Activated naive CD8-positive, alpha-beta T cell treated with anti-CD3 and anti-CD28 coated beads, Interleukin-2, amount 50 U/mL, for 24 hours (primary cell): Measurements from ENCODE around the gene CARD8.
"Not testable (repeated sequence)": the region's sequence is repeated elsewhere in the genome, so short reads cannot be mapped to it uniquely, and the experiment has no call there.

Source experiments
- ATAC-seq: fragments of 150-1000 bp; cut with Tn5 transposase; one replicate; pipeline ENCODE4 v1.10.0; 2021
- DNase-seq: peaks from one replicate; pipeline ENCODE4 v3.0.0; 2021
- H3K27ac Mint-ChIP-seq: one replicate; pipeline ENCODE4 v1.8.0; 2021; ENCODE audit warnings: mild to moderate bottlenecking, mixed read lengths
- H3K27me3 Mint-ChIP-seq: one replicate; pipeline ENCODE4 v1.8.0; 2021; ENCODE audit warnings: mixed read lengths
- H3K36me3 Mint-ChIP-seq: one replicate; pipeline ENCODE4 v1.8.0; 2021; ENCODE audit warnings: low read depth, mixed read lengths
- H3K4me1 Mint-ChIP-seq: one replicate; pipeline ENCODE4 v1.8.0; 2021; ENCODE audit warnings: mixed read lengths
- H3K4me3 Mint-ChIP-seq: one replicate; pipeline ENCODE4 v1.8.0; 2021; ENCODE audit warnings: mild to moderate bottlenecking, moderate library complexity, mixed read lengths
- H3K9me3 Mint-ChIP-seq: one replicate; pipeline ENCODE4 v1.8.0; 2021; ENCODE audit warnings: mixed read lengths

Gene CARD8

GRCh38 chr19:48249502-48250014 is 6.2 kb downstream of the CARD8 start:
- peaks cover 47% of the 10 kb centered on the region for H3K36me3 Mint-ChIP-seq
- ATAC-seq (peak; percentile 87), DNase-seq (peak; percentile 78)
- peak overlapping the region; percentile 91 for H3K4me3 Mint-ChIP-seq
- H3K27ac Mint-ChIP-seq, result peak overlapping the region; percentile 98
- H3K27me3 Mint-ChIP-seq, result no peaks in the 10 kb centered on the region
- peaks cover 85% of the 10 kb centered on the region for H3K4me1 Mint-ChIP-seq
- H3K9me3 Mint-ChIP-seq, result no peaks in the 10 kb centered on the region

DNA sequence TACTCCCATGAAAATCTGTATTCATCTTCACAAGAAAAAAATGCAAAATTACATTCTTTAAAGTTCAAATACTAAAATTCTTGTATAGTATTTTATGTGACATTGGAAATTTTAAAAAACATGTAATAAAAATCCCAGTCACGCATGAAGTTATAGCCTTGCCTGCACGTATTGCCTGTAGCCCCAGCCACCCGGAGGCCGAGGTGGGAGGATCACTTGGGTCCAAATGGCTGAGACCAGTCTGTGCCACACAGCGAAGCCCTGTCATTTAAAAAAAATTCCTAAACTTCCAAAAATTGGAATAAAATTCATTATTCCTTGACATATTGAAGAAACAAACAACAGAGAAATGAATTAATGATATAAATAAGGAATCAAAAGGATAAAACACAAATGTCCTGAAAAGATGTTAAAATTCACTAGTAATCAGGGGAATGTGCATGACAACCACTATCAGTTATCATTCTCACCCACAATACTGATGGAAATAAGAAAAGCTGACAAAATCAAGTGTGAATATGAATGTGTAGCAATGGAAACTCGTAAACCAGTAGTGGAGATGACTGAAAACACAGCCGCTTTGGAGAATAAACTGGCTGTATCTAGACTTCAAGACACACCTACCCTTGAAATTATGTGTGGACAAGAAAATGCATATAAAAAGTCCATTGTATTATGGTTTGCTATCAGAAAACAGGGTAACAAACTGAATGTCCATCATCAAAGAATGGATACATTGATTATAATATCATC is 7.5 kb downstream of the CARD8 start:
- H3K36me3 Mint-ChIP-seq, result peaks cover 43% of the 10 kb centered on the region
- no peak for DNase-seq
- peak; percentile 43 for ATAC-seq

GRCh38 chr19:48247212-48247611 is 8.5 kb downstream of the CARD8 start:
- H3K27ac Mint-ChIP-seq, result peak overlapping the region; percentile 1

More for the DNA sequence above, 7.5 kb downstream of the CARD8 start:
- Mint-ChIP-seq H3K4me1 (peaks cover 78% of the 10 kb centered on the region), H3K27me3 (no peaks in the 10 kb centered on the region), H3K4me3 (peak overlapping the region; percentile 91), H3K9me3 (no peaks in the 10 kb centered on the region), H3K27ac (peak overlapping the region; percentile 98)

DNA sequence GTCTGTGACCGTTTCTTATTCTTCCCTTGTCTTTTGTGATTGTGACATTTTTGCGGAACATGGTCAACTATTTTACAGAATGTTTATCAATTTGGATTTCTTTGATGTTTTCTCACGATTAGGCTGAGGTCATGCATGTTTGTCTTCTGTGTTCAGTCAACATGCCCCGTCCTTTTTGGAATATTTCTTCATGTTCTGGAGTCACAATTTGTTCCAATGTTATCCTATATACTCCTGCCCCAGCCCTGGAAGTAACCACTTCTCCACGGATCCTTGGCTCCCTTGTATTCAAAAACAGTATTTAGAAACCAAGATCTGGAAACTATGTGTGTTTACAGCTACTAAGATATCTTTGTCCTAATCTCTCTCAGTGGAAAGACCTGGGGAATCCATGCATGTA is 9.6 kb downstream of the CARD8 start:
- Mint-ChIP-seq H3K4me3 (no peak overlapping the region), H3K4me1 (peaks cover 71% of the 10 kb centered on the region)
- ATAC-seq, result no peak

More at GRCh38 chr19:48247212-48247611, 8.5 kb downstream of the CARD8 start:
- no peak for DNase-seq
- Mint-ChIP-seq H3K9me3 (no peaks in the 10 kb centered on the region), H3K4me1 (peaks cover 73% of the 10 kb centered on the region), H3K27me3 (no peaks in the 10 kb centered on the region), H3K4me3 (peak overlapping the region; percentile 24), H3K36me3 (peaks cover 47% of the 10 kb centered on the region)
- ATAC-seq, result no peak

GRCh38 chr19:48244281-48244680 is 11.4 kb downstream of the CARD8 start:
- H3K36me3 Mint-ChIP-seq, result peaks cover 65% of the 10 kb centered on the region
- H3K27ac Mint-ChIP-seq, result peak overlapping the region; percentile 84
- H3K9me3 Mint-ChIP-seq, result no peaks in the 10 kb centered on the region
- peaks cover 65% of the 10 kb centered on the region for H3K4me1 Mint-ChIP-seq
- H3K27me3 Mint-ChIP-seq, result no peaks in the 10 kb centered on the region
- DNase-seq, result peak; percentile 41
- peak; percentile 89 for ATAC-seq
- H3K4me3 Mint-ChIP-seq, result peak overlapping the region; percentile 78

More for the DNA sequence above, 9.6 kb downstream of the CARD8 start:
- Mint-ChIP-seq H3K36me3 (peaks cover 52% of the 10 kb centered on the region), H3K27me3 (no peaks in the 10 kb centered on the region), H3K9me3 (no peaks in the 10 kb centered on the region), H3K27ac (peak overlapping the region; percentile 1)
- DNase-seq, result no peak

GRCh38 chr19:48241771-48242170 is 13.9 kb downstream of the CARD8 start:
- Mint-ChIP-seq H3K27ac (peak overlapping the region; percentile 10), H3K36me3 (peaks cover 66% of the 10 kb centered on the region), H3K4me1 (peaks cover 54% of the 10 kb centered on the region)
- H3K27me3 Mint-ChIP-seq, DNase-seq, ATAC-seq, H3K9me3 Mint-ChIP-seq, H3K4me3 Mint-ChIP-seq: not testable (repeated sequence)

- H3K36me3 Mint-ChIP-seq, result peaks cover 61% of the 10 kb centered on the region
- no peaks in the 10 kb centered on the region for H3K9me3 Mint-ChIP-seq
- no peaks in the 10 kb centered on the region for H3K27me3 Mint-ChIP-seq
- no peak for DNase-seq
- no peak overlapping the region for H3K4me3 Mint-ChIP-seq
- H3K4me1 Mint-ChIP-seq, result peaks cover 36% of the 10 kb centered on the region
- no peak for ATAC-seq
- H3K27ac Mint-ChIP-seq, result no peak overlapping the region
These were observed 16.1 kb downstream of the CARD8 start for GRCh38 chr19:48239582-48240141.

DNA sequence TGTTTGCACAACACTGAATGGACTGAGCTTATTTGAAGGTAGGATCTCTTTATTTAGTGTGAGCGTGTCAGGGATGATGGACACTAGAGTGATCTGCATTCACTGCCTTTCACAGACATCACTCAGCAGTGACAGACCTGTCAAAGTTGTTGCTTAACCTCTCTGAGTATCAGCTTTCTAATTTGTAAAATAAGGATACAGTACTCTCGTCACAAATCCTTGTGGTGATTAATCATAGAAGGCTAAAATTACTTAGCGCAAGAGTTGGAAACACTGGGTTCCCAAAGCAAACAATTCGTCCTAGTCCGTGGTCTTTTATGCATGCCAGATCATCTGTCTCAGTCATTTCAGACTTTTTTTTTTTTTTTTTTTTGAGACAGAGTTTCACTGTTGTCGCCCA is 16.6 kb downstream of the CARD8 start:
- Mint-ChIP-seq H3K27me3 (no peaks in the 10 kb centered on the region), H3K27ac (no peak overlapping the region), H3K9me3 (no peaks in the 10 kb centered on the region), H3K4me3 (no peak overlapping the region), H3K4me1 (peaks cover 31% of the 10 kb centered on the region), H3K36me3 (peaks cover 62% of the 10 kb centered on the region)
- no peak for ATAC-seq
- no peak for DNase-seq

DNA sequence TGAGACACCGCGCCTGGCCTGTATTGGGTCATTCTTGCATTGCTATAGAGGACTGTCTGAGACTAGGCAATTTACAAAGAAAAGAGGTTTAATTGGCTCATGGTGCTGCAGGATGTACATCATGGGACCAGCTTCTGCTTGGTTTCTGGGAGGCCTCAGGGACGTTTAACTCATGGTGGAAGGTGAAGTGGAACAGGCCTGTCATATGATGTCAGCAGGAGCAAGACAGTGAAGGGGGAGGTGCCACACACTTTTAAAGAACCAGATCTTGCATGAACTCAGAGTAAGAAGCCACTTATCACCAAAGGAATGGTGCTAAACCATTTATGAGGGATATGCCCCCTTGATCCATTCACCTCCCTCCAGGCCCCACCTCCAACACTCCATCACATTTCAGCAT is 18.7 kb downstream of the CARD8 start:
- H3K36me3 Mint-ChIP-seq, result peaks cover 72% of the 10 kb centered on the region
- ATAC-seq (no peak), DNase-seq (no peak)
- no peaks in the 10 kb centered on the region for H3K27me3 Mint-ChIP-seq
- H3K4me1 Mint-ChIP-seq, result peaks cover 24% of the 10 kb centered on the region
- no peak overlapping the region for H3K27ac Mint-ChIP-seq
- H3K9me3 Mint-ChIP-seq, result no peaks in the 10 kb centered on the region
- H3K4me3 Mint-ChIP-seq, result no peak overlapping the region

DNA sequence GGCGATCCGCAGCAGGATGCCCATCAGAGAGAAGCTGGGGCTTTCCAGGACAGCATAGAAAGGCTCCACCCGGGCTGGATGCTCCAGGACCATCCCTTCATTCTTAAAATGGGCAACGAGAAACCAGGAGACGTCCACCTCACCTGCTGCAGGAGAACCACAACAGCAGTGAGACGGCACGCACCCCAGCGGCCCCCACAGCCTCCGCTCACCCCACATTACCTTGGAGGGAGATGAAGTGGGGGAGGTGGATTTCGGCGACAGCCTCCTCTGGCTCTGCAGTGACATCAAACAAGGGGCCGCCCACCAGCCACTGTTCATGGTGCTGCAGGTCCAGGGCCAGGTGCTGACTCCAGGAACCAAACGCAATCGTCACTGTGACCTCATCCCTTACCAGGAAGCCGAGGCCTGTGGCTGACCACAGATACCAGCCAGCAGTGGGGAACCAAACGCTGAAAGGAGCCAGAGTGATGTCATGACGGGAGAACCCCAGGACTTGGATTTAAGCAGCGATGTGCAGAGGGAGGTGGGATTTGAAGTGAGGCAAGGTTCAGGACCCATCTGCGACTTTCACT is 25.1 kb downstream of the CARD8 start:
- peak overlapping the region; percentile 22 for H3K27ac Mint-ChIP-seq
- H3K27me3 Mint-ChIP-seq, result no peaks in the 10 kb centered on the region
- H3K4me3 Mint-ChIP-seq, result no peak overlapping the region
- DNase-seq (peak; percentile 30), ATAC-seq (peak; percentile 65)
- peaks cover 9% of the 10 kb centered on the region for H3K4me1 Mint-ChIP-seq
- no peaks in the 10 kb centered on the region for H3K9me3 Mint-ChIP-seq
- peaks cover 63% of the 10 kb centered on the region for H3K36me3 Mint-ChIP-seq

DNA sequence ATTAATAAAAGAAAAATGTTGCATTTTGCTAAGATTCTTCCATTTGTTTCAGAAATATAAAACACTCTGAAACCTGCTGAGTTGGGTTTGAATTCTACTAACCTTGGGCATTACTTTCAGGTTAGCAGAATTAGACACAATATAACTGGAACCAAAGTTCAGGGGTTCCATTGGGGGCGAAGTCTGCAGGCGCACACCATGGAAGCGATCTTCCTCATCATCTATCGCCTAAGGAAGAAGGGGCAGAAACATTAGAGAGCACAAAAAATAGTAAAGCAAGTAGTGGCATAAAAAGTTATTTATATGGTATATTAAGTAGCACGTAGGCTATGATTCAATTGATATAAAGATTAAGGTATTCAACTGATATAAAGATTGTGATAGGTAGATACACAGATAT is 34.1 kb downstream of the CARD8 start:
- H3K4me1 Mint-ChIP-seq, result no peaks in the 10 kb centered on the region
- no peak overlapping the region for H3K4me3 Mint-ChIP-seq
- H3K27me3 Mint-ChIP-seq, result no peaks in the 10 kb centered on the region
- no peak for DNase-seq
- peaks cover 44% of the 10 kb centered on the region for H3K36me3 Mint-ChIP-seq
- no peak for ATAC-seq
- no peaks in the 10 kb centered on the region for H3K9me3 Mint-ChIP-seq
- no peak overlapping the region for H3K27ac Mint-ChIP-seq

DNA sequence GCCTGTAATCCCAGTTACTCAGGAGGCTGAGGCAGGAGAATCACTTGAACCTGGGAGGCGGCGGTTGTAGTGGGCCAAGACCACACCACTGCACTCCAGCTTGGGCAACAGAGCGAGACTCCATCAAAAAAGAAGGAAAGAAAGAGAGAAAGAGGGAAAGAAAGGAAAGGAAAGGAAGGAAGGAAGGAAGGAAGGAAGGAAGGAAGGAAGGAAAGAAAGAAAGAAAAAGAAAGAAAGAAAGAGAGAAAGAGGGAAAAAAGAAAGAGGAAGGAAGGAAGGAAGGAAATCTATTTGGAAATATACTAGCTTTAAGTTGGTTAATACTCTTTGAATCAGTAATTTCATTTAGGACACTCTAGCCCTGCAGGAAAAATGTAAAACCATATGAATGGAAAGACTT is 34.9 kb downstream of the CARD8 start:
- not testable (repeated sequence) for H3K27ac Mint-ChIP-seq, H3K9me3 Mint-ChIP-seq, H3K4me3 Mint-ChIP-seq, H3K27me3 Mint-ChIP-seq, DNase-seq, H3K4me1 Mint-ChIP-seq, ATAC-seq
- peaks cover 47% of the 10 kb centered on the region for H3K36me3 Mint-ChIP-seq

DNA sequence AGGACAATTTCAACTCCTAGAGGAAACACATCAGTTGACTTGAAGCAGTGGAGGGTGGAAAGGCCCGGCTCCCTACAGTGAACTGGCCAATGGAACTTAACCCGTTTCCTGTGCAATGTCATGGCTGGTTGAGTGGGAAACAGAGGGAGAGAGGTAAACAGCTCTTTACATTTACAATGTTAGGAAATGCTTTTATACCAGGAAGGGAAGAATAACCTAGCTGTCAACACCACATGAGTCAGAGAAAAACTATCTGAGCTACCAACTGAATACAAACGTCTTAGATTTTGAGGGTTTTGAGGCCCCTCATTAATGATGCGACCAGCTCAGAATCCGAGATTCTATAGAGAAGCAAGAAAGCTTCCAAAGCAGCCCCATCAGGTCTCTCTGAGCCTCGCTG is 36.7 kb downstream of the CARD8 start:
- no peak for DNase-seq
- Mint-ChIP-seq H3K9me3 (no peaks in the 10 kb centered on the region), H3K27me3 (no peaks in the 10 kb centered on the region), H3K4me3 (no peak overlapping the region), H3K4me1 (peaks cover 3% of the 10 kb centered on the region), H3K27ac (no peak overlapping the region), H3K36me3 (peaks cover 51% of the 10 kb centered on the region)
- no peak for ATAC-seq

DNA sequence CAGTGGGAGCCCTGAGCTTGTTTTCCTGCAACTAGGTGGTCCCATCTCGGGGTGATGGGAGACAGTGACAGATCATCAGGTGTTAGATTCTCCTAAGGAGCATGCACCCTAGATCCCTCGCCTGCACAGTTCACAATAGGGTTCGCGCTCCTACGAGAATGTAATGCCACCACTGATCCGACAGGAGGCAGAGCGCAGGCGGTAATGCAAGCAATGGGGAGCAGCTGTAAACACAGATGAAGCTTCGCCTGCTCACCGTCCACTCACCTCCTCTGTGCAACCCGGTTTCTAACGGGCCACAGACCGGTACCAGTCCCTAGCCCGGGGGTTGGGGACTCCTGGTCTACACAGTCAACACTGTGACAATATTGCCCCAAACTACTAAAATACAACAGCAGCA is 38.8 kb downstream of the CARD8 start:
- Mint-ChIP-seq H3K27ac (no peak overlapping the region), H3K4me3 (no peak overlapping the region), H3K36me3 (peaks cover 52% of the 10 kb centered on the region), H3K9me3 (no peaks in the 10 kb centered on the region), H3K4me1 (peaks cover 3% of the 10 kb centered on the region), H3K27me3 (no peaks in the 10 kb centered on the region)
- no peak for ATAC-seq
- DNase-seq, result no peak

DNA sequence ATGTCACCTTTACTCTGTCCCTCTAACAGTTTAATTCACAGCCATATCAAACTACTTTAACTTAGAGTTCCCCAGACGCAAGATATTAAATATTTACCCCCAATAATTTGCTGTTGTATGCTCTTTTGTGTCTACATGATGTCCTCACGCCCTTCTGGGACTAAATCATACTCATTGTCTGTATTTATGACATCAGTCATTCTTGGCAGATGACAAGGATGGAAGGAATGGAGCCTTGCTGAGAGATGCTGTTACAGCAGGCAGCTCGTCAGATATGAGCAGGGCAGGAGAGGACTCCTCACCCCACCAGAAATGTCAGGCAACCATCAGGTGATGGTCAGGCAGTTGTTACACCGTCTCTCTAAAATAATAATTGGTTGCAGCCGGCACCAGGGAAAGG is 41.8 kb downstream of the CARD8 start:
- Mint-ChIP-seq H3K9me3 (no peaks in the 10 kb centered on the region), H3K36me3 (peaks cover 51% of the 10 kb centered on the region), H3K4me3 (no peak overlapping the region), H3K4me1 (peaks cover 3% of the 10 kb centered on the region), H3K27ac (no peak overlapping the region), H3K27me3 (no peaks in the 10 kb centered on the region)
- ATAC-seq (no peak), DNase-seq (no peak)
